Measurements from ENCODE around the gene C5. TPM values are rescaled to one million over a fixed set of nuclear protein-coding genes. Genes with fewer than 3 reads are reported as not detected.

C5 gene
- total RNA-seq, 1 experiment from 2014 or later = 0.66 TPM

- no peaks in the 10 kb centered on the region for H3K27me3 ChIP-seq (ENCODE audit: insufficient read depth, low read length)
- no peak overlapping the region for H3K4me2 ChIP-seq (ENCODE audit: low read length)
- H3K79me2 ChIP-seq (ENCODE audit: insufficient read depth, low read length) = no peaks in the 10 kb centered on the region
- no peak for ATAC-seq
- no peaks in the 10 kb centered on the region for H3K9me3 ChIP-seq (ENCODE audit: control insufficient read depth in 1 of 2, insufficient read depth in 1 of 2, low read depth in 1 of 2, low read length in 2 of 2)
- H3K9ac ChIP-seq (ENCODE audit: low read length) = no peak overlapping the region
- no peaks in the 10 kb centered on the region for H3K36me3 ChIP-seq (ENCODE audit: control insufficient read depth in 1 of 2, insufficient read depth in 2 of 2, low read length in 2 of 2)
- no peaks in the 10 kb centered on the region for H4K20me1 ChIP-seq (ENCODE audit: insufficient read depth)
- DNase-seq (ENCODE audit: low read depth, low spot score) = no peak
- CTCF ChIA-PET = interaction anchor here (0.6 to 3.9 kb wide), 6 partner anchors 11 to 184 kb away, joined by 3 to 29 read pairs (median 3); no protein-coding TSS in a partner anchor
- no peak overlapping the region for H2AFZ ChIP-seq (ENCODE audit: low read depth, low read length, poor library complexity, severe bottlenecking)
- peaks cover 14 to 18% of the 10 kb centered on the region in 2 experiments for H3K4me1 ChIP-seq (ENCODE audit: control insufficient read depth in 1 of 2, insufficient read depth in 2 of 2, low read length in 2 of 2)
- no peak overlapping the region for H3K4me3 ChIP-seq (replicated peaks in 1 of 2; ENCODE audit: low read depth in 1 of 2, low read length in 2 of 2)
- BruUV-seq (replicated peaks) = no TSS peak
- no peaks in the 10 kb centered on the region for H3K9me2 ChIP-seq (ENCODE audit: insufficient read depth)
- POLR2A ChIA-PET = no interaction called here
- TF ChIP-seq EZH2 (IDR thresholded peaks at IDR 0.05) (no peak), SP1 (IDR thresholded peaks at IDR 0.05; ENCODE audit: low read depth) (no peak), ZBTB33 (IDR thresholded peaks at IDR 0.05; ENCODE audit: extremely low read depth, insufficient replicate concordance, low read length) (no peak), FOSL1 (IDR thresholded peaks at IDR 0.05; ENCODE audit: low read depth) (no peak), ATF3 (IDR thresholded peaks at IDR 0.05) (no peak), POLR2AphosphoS5 (IDR thresholded peaks at IDR 0.05; ENCODE audit: low read depth, low read length) (no peak), EZH2phosphoT487 (IDR thresholded peaks at IDR 0.05; ENCODE audit: borderline replicate concordance) (no peak), EGR1 (IDR thresholded peaks at IDR 0.05; ENCODE audit: low read depth) (no peak), CTCF (IDR thresholded peaks at IDR 0.05 in 2 of 3, conservative IDR thresholded peaks at IDR 0.05 in 1 of 3; ENCODE audit: borderline replicate concordance in 1 of 3, insufficient read depth in 1 of 3, low read depth in 2 of 3, low read length in 2 of 3) (no peak), ZFX (IDR thresholded peaks at IDR 0.05) (no peak), CBX3 (IDR thresholded peaks at IDR 0.05; ENCODE audit: low read depth) (no peak), CEBPB (IDR thresholded peaks at IDR 0.05; ENCODE audit: low read depth) (no peak), RAD21 (IDR thresholded peaks at IDR 0.05; ENCODE audit: low read depth) (no peak)
- RAD21 ChIA-PET (ENCODE audit: low non-redundant PET in 1 of 2, low total read pairs in 2 of 2, uncharacterized antibody in 2 of 2, unreplicated experiment in 2 of 2) = interaction anchor here in 1 of 2 experiments (1.1 kb wide), 1 partner anchor 181 kb away, joined by 3 read pairs; no protein-coding TSS in a partner anchor
- H3K27ac ChIP-seq (ENCODE audit: low read depth, low read length) = no peak overlapping the region
- intact Hi-C loops (cut with micrococcal nuclease) = loop anchor here (2.0 to 5.0 kb wide), 2 partner anchors 60 to 318 kb away; partner anchors contain the start of gene PHF19
Measured at GRCh38 chr9:120937127-120937526, 112.9 kb downstream of the C5 start.

Measured in HCT116 (cell line).